Skin epidermis (tissue), 12 donors: ENCODE data around the gene IFITM1.

Source experiments
- H3K27ac ChIP-seq, 21 experiments: fragments of 200-600 bp; sonication (generic) in 11 of 21; one replicate each; pipeline ENCODE4 v1.5.0; 2020; ENCODE audit warnings: mild to moderate bottlenecking in 3 of 21, inconsistent platforms in 2 of 21, moderate library complexity in 2 of 21
- H3K4me3 ChIP-seq, 7 experiments: fragments of 200-600 bp; sonication (generic) in 2 of 7; one replicate each; pipeline ENCODE4 v1.5.0; 2020; ENCODE audit warnings: inconsistent platforms in 2 of 7, mild to moderate bottlenecking in 2 of 7, moderate library complexity in 1 of 7

IFITM1 gene

GRCh38 chr11:313787-314553 lies at the start of gene IFITM1:
TSS of gene IFITM1 (plus strand) at chr11:314040. CDS start at chr11:314171, 131 bp downstream.
- peak within 1 kb of the TSS; percentile 36 to 60 (median 53) for H3K4me3 ChIP-seq
- peak within 1 kb of the TSS; percentile 67 to 98 (median 87) for H3K27ac ChIP-seq

- H3K4me3 ChIP-seq, result no peak overlapping the region
These were observed 47.0 kb upstream of the IFITM1 start for GRCh38 chr11:266676-267439.

GRCh38 chr11:267491-267994 lies 46.3 kb upstream of the IFITM1 start:
- Histone ChIP-seq H3K4me3 (peak overlapping the region; percentile 14 to 42 (median 26)), H3K27ac (peak overlapping the region in 20 of 21 experiments; percentile 36 to 95 (median 82))

More at GRCh38 chr11:266676-267439, 47.0 kb upstream of the IFITM1 start:
- H3K27ac ChIP-seq, result no peak overlapping the region

GRCh38 chr11:268716-269145 lies 45.1 kb upstream of the IFITM1 start:
- H3K27ac ChIP-seq, result peak overlapping the region; percentile 15 to 95 (median 82)
- H3K4me3 ChIP-seq, result peak overlapping the region; percentile 1 to 42 (median 23)

- Histone ChIP-seq H3K27ac (peak overlapping the region in 20 of 21 experiments; percentile 36 to 95 (median 82)), H3K4me3 (peak overlapping the region in 6 of 7 experiments; percentile 1 to 42 (median 17))
These were observed 44.5 kb upstream of the IFITM1 start for GRCh38 chr11:269146-269890.

GRCh38 chr11:270451-271318 lies 43.2 kb upstream of the IFITM1 start:
- peak overlapping the region in 13 of 21 experiments; percentile 7 to 95 (median 82) for H3K27ac ChIP-seq
- no peak overlapping the region for H3K4me3 ChIP-seq

GRCh38 chr11:271319-271715 lies 42.5 kb upstream of the IFITM1 start:
- Histone ChIP-seq H3K27ac (peak overlapping the region in 1 of 21 experiments; percentile 95), H3K4me3 (no peak overlapping the region)

- no peak overlapping the region for H3K4me3 ChIP-seq
These were observed 41.5 kb upstream of the IFITM1 start for GRCh38 chr11:272195-272930.

GRCh38 chr11:272931-273198 lies 41.0 kb upstream of the IFITM1 start:
- no peak overlapping the region for H3K27ac ChIP-seq
- no peak overlapping the region for H3K4me3 ChIP-seq

More at GRCh38 chr11:272195-272930, 41.5 kb upstream of the IFITM1 start:
- H3K27ac ChIP-seq, result no peak overlapping the region

GRCh38 chr11:276219-276618 lies 37.6 kb upstream of the IFITM1 start:
- no peak overlapping the region for H3K4me3 ChIP-seq
- H3K27ac ChIP-seq, result no peak overlapping the region

- H3K27ac ChIP-seq, result peak within 1 kb of the TSS in 1 of 21 experiments; percentile 30
- peak within 1 kb of the TSS; percentile 14 to 35 (median 22) for H3K4me3 ChIP-seq
These were observed 35.6 kb upstream of the IFITM1 start, which contains the start of gene NLRP6 for GRCh38 chr11:278001-278951. TSS of gene NLRP6 (plus strand) at chr11:278407. CDS start at chr11:278570, 163 bp downstream.

- H3K27ac ChIP-seq, result peak overlapping the region in 1 of 21 experiments; percentile 30
- peak overlapping the region; percentile 14 to 35 (median 22) for H3K4me3 ChIP-seq
These were observed 34.5 kb upstream of the IFITM1 start for GRCh38 chr11:279040-279965.

- Histone ChIP-seq H3K27ac (peak overlapping the region in 1 of 21 experiments; percentile 30), H3K4me3 (peak overlapping the region; percentile 17 to 35 (median 23))
These were observed 33.7 kb upstream of the IFITM1 start for GRCh38 chr11:279966-280705.

- H3K27ac ChIP-seq, result peak overlapping the region in 1 of 21 experiments; percentile 6
- peak overlapping the region; percentile 15 to 35 (median 23) for H3K4me3 ChIP-seq
These were observed 32.9 kb upstream of the IFITM1 start for GRCh38 chr11:280706-281485.
